ENCODE data around the gene TUBA1C.

The TUBA1C gene

GRCh38 chr12:49296836-49297694 lies 32.2 kb downstream of the TUBA1C start (continued):
- TF ChIP-seq PRDM6 (tag by site-specific recombination; IDR thresholded peaks at IDR 0.05) (no peak), ZNF510 (tag by site-specific recombination; IDR thresholded peaks at IDR 0.05; ENCODE audit: insufficient replicate concordance) (no peak), ZNF2 (tag by site-specific recombination; IDR thresholded peaks at IDR 0.05) (peak; percentile 75), YY2 (tag by site-specific recombination; IDR thresholded peaks at IDR 0.05) (no peak), ATF2 (tag by site-specific recombination; IDR thresholded peaks at IDR 0.05; ENCODE audit: low read depth) (no peak), IKZF3 (tag by site-specific recombination; IDR thresholded peaks at IDR 0.05) (no peak), PATZ1 (tag by site-specific recombination; IDR thresholded peaks at IDR 0.05) (peak; percentile 52), ZNF354C (tag by site-specific recombination; IDR thresholded peaks at IDR 0.05; ENCODE audit: borderline replicate concordance, low read depth) (no peak), ZNF426 (tag by site-specific recombination; IDR thresholded peaks at IDR 0.05) (no peak), ZNF391 (tag by site-specific recombination; IDR thresholded peaks at IDR 0.05; ENCODE audit: borderline replicate concordance, low read depth) (no peak), SETDB1 (IDR thresholded peaks at IDR 0.05; ENCODE audit: insufficient read length, low read length) (no peak), ZBTB49 (tag by site-specific recombination; IDR thresholded peaks at IDR 0.05; ENCODE audit: low read depth) (no peak), ZBTB26 (tag by site-specific recombination; optimal IDR thresholded peaks at IDR 0.05) (peak; percentile 92), HIC1 (tag by site-specific recombination; IDR thresholded peaks at IDR 0.05) (no peak), MYNN (tag by site-specific recombination; IDR thresholded peaks at IDR 0.05; ENCODE audit: borderline replicate concordance) (no peak), ZSCAN5A (tag by site-specific recombination; IDR thresholded peaks at IDR 0.05) (no peak; the same call in 1 of the 2 replicates), ZNF16 (tag by site-specific recombination; IDR thresholded peaks at IDR 0.05; ENCODE audit: low read depth) (no peak), CTCF (tag by site-specific recombination; IDR thresholded peaks at IDR 0.05) (peak; percentile 86; the same call in 1 of the 2 replicates), ZNF596 (tag by site-specific recombination; IDR thresholded peaks at IDR 0.05) (no peak), TRIM28 (IDR thresholded peaks at IDR 0.05; ENCODE audit: borderline replicate concordance, low read length) (no peak)
